ENCODE measurements around the gene BTN2A1.
"Not testable (repeated sequence)": the region's sequence is repeated elsewhere in the genome, so short reads cannot be mapped to it uniquely, and the experiment has no call there.

GRCh38 chr6:26461353-26461752 lies 3.6 kb downstream of the BTN2A1 start:
- TF ChIP-seq POLR2AphosphoS5 (IDR thresholded peaks at IDR 0.05; ENCODE audit: borderline replicate concordance, low read depth, low read length); EZH2 (IDR thresholded peaks at IDR 0.05); FOXP2 (optimal IDR thresholded peaks at IDR 0.05; ENCODE audit: control extremely low read depth, extremely low read length, insufficient read depth): not testable (repeated sequence)
